ENCODE measurements around the gene AKTIP. TPM values are rescaled to one million over a fixed set of nuclear protein-coding genes. Genes with fewer than 3 reads are reported as not detected.

AKTIP gene
- total and polyA plus RNA-seq, 2 of the 4 experiments (the other 2 are of a cell fraction), result 17.7 to 19.9 TPM

DNA sequence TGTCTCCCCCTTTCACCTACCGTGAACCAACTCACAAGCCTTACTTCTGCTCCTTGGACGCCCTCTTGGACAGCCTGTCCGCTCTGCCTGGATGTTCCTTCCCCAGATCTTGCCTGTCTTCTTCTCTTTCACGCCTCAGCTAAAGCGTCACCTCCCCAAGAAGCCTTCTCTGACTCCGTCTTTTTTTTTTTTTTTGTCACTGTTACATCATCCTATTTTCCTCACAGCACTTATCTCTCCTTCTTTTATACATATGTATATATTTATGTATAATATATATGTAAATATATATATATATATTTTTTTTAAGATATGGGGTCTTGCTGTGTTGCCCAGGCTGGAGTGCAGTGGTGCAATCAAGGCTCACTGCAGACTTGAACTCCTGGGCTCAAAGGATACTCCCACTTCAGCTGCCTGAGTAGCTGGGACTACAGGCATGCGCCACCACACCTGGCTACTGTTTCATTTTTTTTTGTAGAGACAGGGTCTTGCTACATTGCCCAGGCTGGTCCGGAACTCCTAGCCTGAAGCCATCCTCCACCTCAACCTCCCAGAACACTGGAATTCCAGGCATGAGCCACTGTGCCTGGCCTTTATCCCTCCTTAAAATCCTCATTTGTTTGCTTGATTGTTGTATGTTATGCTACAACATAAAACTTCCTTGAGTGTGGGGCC lies 16.5 kb upstream of the AKTIP start:
- H2AK5ac ChIP-seq (ENCODE audit: low read depth, low read length), result no peak overlapping the region
- no peaks in the 10 kb centered on the region for H3K4me1 ChIP-seq (ENCODE audit: control insufficient read depth, insufficient read depth, low read length)
- no peak overlapping the region for H3K9ac ChIP-seq (ENCODE audit: low read depth, low read length)
- in situ Hi-C loops (cut with MboI; ENCODE audit: low sequenced_read_pairs), result no loop called here
- peaks cover 2% of the 10 kb centered on the region; the same call in 1 of the 2 replicates for H3K27me3 ChIP-seq (ENCODE audit: control insufficient read depth, insufficient read depth, low read length)
- H2BK120ac ChIP-seq (ENCODE audit: low read depth, low read length), result no peak overlapping the region
- no peaks in the 10 kb centered on the region for H3K9me3 ChIP-seq (ENCODE audit: control insufficient read depth, insufficient read depth, low read length)
- peak overlapping the region; percentile 37 for H2AFZ ChIP-seq (replicated peaks; ENCODE audit: low read length, poor library complexity)
- no peak overlapping the region for H3K18ac ChIP-seq (ENCODE audit: low read depth, low read length)
- no peak overlapping the region for H3K4ac ChIP-seq (ENCODE audit: low read depth, low read length)
- no peak overlapping the region for H3K4me3 ChIP-seq (ENCODE audit: insufficient read depth, low read depth, low read length)
- no peak overlapping the region for H4K91ac ChIP-seq (ENCODE audit: insufficient read depth, low read depth, low read length)
- no peak overlapping the region for H3K56ac ChIP-seq (ENCODE audit: extremely low read depth, insufficient read depth, low read length)
- WGBS, 2 experiments (ENCODE audit: extremely low coverage in 2 of 2, insufficient read length in 1 of 2), result 42% methylated on average over 2 of the region's 8 CpGs; no CpG with 5 or more reads in 1 of the 2 experiments
- no peaks in the 10 kb centered on the region for H3K79me1 ChIP-seq (ENCODE audit: low read depth in 1 of 2, low read length in 2 of 2)
- dilution Hi-C loops (cut with HindIII; ENCODE audit: low sequenced_read_pairs, unreplicated experiment), result no loop called here
- no peak overlapping the region for H2BK15ac ChIP-seq (ENCODE audit: low read depth, low read length)
- DNase-seq (no peak), ATAC-seq (ENCODE audit: low read depth) (no peak)
- peak overlapping the region; percentile 5 for H2AK9ac ChIP-seq (replicated peaks; ENCODE audit: low read depth, low read length, poor library complexity)
- no peak overlapping the region for H3K27ac ChIP-seq (ENCODE audit: insufficient read depth, low read length)
- no peak overlapping the region for H3K4me2 ChIP-seq (ENCODE audit: low read depth, low read length)
- no peak overlapping the region for H2BK5ac ChIP-seq (ENCODE audit: low read depth, low read length, poor library complexity, severe bottlenecking)
- ChIA-PET CTCF (no interaction called here), POLR2A (ENCODE audit: unreplicated experiment) (no interaction called here)
- BruUV-seq (replicated peaks), result no TSS peak
- H3K23ac ChIP-seq (ENCODE audit: low read depth, low read length), result no peak overlapping the region
- no peak overlapping the region for H2BK20ac ChIP-seq (ENCODE audit: low read depth, low read length)
- no peak overlapping the region for H4K8ac ChIP-seq (ENCODE audit: low read depth in 2 of 2, low read length in 2 of 2)
- H3K9me1 ChIP-seq (ENCODE audit: insufficient read depth, low read length), result no peaks in the 10 kb centered on the region; the same call in 1 of the 2 replicates
- H4K20me1 ChIP-seq (ENCODE audit: insufficient read depth, low read length), result no peaks in the 10 kb centered on the region
- intact Hi-C loops (cut with micrococcal nuclease), result loop anchor here (10.0 kb wide), 1 partner anchor 1325 kb away; no protein-coding TSS in a partner anchor
- no peak overlapping the region for H3K14ac ChIP-seq (replicated peaks; ENCODE audit: low read depth, low read length)
- TF ChIP-seq BHLHE40 (IDR thresholded peaks at IDR 0.05; ENCODE audit: low read depth, low read length) (no peak), RCOR1 (IDR thresholded peaks at IDR 0.05; ENCODE audit: insufficient replicate concordance, low read length) (no peak), FOS (IDR thresholded peaks at IDR 0.05; ENCODE audit: low read depth, low read length) (no peak), MAZ (IDR thresholded peaks at IDR 0.05; ENCODE audit: borderline replicate concordance, low read depth, low read length) (no peak), RFX5 (IDR thresholded peaks at IDR 0.05; ENCODE audit: low read depth, low read length) (no peak), SMC3 (IDR thresholded peaks at IDR 0.05; ENCODE audit: low read depth, low read length) (no peak), RAD21 (IDR thresholded peaks at IDR 0.05; ENCODE audit: low read length) (no peak), MXI1 (IDR thresholded peaks at IDR 0.05; ENCODE audit: borderline replicate concordance, low read depth, low read length) (no peak), MAFK (IDR thresholded peaks at IDR 0.05; ENCODE audit: low read depth, low read length) (no peak), POLR2A (IDR thresholded peaks at IDR 0.05; ENCODE audit: low read depth, low read length) (no peak), CEBPB (IDR thresholded peaks at IDR 0.05; ENCODE audit: low read depth, low read length) (no peak), CHD1 (IDR thresholded peaks at IDR 0.05; ENCODE audit: low read depth, low read length) (no peak), NFE2L2 (IDR thresholded peaks at IDR 0.05; ENCODE audit: low read depth, low read length) (no peak)
- TF ChIP-seq, protein P1, sequence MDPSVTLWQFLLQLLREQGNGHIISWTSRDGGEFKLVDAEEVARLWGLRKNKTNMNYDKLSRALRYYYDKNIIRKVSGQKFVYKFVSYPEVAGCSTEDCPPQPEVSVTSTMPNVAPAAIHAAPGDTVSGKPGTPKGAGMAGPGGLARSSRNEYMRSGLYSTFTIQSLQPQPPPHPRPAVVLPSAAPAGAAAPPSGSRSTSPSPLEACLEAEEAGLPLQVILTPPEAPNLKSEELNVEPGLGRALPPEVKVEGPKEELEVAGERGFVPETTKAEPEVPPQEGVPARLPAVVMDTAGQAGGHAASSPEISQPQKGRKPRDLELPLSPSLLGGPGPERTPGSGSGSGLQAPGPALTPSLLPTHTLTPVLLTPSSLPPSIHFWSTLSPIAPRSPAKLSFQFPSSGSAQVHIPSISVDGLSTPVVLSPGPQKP (IDR thresholded peaks at IDR 0.05; ENCODE audit: borderline replicate concordance, low read depth, low read length), result no peak
- TF ChIP-seq, protein P2, sequence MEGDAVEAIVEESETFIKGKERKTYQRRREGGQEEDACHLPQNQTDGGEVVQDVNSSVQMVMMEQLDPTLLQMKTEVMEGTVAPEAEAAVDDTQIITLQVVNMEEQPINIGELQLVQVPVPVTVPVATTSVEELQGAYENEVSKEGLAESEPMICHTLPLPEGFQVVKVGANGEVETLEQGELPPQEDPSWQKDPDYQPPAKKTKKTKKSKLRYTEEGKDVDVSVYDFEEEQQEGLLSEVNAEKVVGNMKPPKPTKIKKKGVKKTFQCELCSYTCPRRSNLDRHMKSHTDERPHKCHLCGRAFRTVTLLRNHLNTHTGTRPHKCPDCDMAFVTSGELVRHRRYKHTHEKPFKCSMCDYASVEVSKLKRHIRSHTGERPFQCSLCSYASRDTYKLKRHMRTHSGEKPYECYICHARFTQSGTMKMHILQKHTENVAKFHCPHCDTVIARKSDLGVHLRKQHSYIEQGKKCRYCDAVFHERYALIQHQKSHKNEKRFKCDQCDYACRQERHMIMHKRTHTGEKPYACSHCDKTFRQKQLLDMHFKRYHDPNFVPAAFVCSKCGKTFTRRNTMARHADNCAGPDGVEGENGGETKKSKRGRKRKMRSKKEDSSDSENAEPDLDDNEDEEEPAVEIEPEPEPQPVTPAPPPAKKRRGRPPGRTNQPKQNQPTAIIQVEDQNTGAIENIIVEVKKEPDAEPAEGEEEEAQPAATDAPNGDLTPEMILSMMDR (conservative IDR thresholded peaks at IDR 0.05; ENCODE audit: low read depth, low read length), result no peak
- TF ChIP-seq, protein P3, sequence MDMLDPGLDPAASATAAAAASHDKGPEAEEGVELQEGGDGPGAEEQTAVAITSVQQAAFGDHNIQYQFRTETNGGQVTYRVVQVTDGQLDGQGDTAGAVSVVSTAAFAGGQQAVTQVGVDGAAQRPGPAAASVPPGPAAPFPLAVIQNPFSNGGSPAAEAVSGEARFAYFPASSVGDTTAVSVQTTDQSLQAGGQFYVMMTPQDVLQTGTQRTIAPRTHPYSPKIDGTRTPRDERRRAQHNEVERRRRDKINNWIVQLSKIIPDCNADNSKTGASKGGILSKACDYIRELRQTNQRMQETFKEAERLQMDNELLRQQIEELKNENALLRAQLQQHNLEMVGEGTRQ (IDR thresholded peaks at IDR 0.05; ENCODE audit: low read depth, low read length), result no peak
- H4K5ac ChIP-seq (ENCODE audit: low read depth, low read length), result no peak overlapping the region
- H3K36me3 ChIP-seq (ENCODE audit: control insufficient read depth, insufficient read depth, low read length), result no peaks in the 10 kb centered on the region
